Measurements from ENCODE around the gene NCAPG. TPM values are rescaled to one million over a fixed set of nuclear protein-coding genes. Genes with fewer than 3 reads are reported as not detected.

Gene NCAPG
- total and polyA plus RNA-seq, 7 donors, result 0.13 to 0.44 (median 0.30) TPM

- H3K27me3 ChIP-seq (ENCODE audit: insufficient read depth in 3 of 3, low read length in 2 of 3), result no peaks in the 10 kb centered on the region
- no peak for DNase-seq
- TF ChIP-seq CTCF (IDR thresholded peaks at IDR 0.05), result no peak
- H3K27ac ChIP-seq, result no peak overlapping the region
- H3K36me3 ChIP-seq (ENCODE audit: insufficient read depth in 1 of 2, low read depth in 1 of 2), result peaks cover 0 to 12% of the 10 kb centered on the region in 2 donors
- intact Hi-C loops (cut with DNase I), result no loop called here
- WGBS, 3 donors, result 97 to 99% (median 97%) methylated on average over 2 of the region's 2 CpGs
- H3K9me3 ChIP-seq, result no peaks in the 10 kb centered on the region
- no peak overlapping the region for H3K4me3 ChIP-seq
- ATAC-seq, result no peak
- H3K4me1 ChIP-seq, result no peaks in the 10 kb centered on the region
These were observed 73.7 kb downstream of the NCAPG start for GRCh38 chr4:17884511-17884910.

GRCh38 chr4:17889692-17890091 is 78.9 kb downstream of the NCAPG start:
- H3K4me3 ChIP-seq, result no peak overlapping the region
- ATAC-seq (no peak), DNase-seq (no peak)
- intact Hi-C loops (cut with DNase I), result no loop called here
- peaks cover 0 to 2% of the 10 kb centered on the region in 2 donors for H3K36me3 ChIP-seq (ENCODE audit: insufficient read depth in 1 of 2, low read depth in 1 of 2)
- no peaks in the 10 kb centered on the region for H3K4me1 ChIP-seq
- H3K9me3 ChIP-seq, result no peaks in the 10 kb centered on the region
- no peak for TF ChIP-seq CTCF (IDR thresholded peaks at IDR 0.05)
- no peaks in the 10 kb centered on the region for H3K27me3 ChIP-seq (ENCODE audit: insufficient read depth in 3 of 3, low read length in 2 of 3)
- no peak overlapping the region for H3K27ac ChIP-seq
- WGBS, 3 donors, result 97 to 100% (median 100%) methylated on average over 1 of the region's 1 CpG

- no peak overlapping the region for H3K27ac ChIP-seq
- no peaks in the 10 kb centered on the region for H3K36me3 ChIP-seq (ENCODE audit: insufficient read depth in 1 of 2, low read depth in 1 of 2)
- H3K27me3 ChIP-seq (ENCODE audit: insufficient read depth in 3 of 3, low read length in 2 of 3), result no peaks in the 10 kb centered on the region
- 87 to 89% (median 89%) methylated on average over 3 of the region's 3 CpGs for WGBS, 3 donors
- intact Hi-C loops (cut with DNase I), result no loop called here
- no peaks in the 10 kb centered on the region for H3K4me1 ChIP-seq
- H3K9me3 ChIP-seq, result no peaks in the 10 kb centered on the region
- DNase-seq (no peak), ATAC-seq (no peak)
- no peak overlapping the region for H3K4me3 ChIP-seq
- no peak for TF ChIP-seq CTCF (IDR thresholded peaks at IDR 0.05)
These were observed 83.6 kb downstream of the NCAPG start for GRCh38 chr4:17894421-17894820.

Other genes starting within 250 kb of the NCAPG start
- gene LAP3, start 233.8 kb upstream of the NCAPG start, total RNA-seq, result 10 to 100 TPM; 52.0 to 81.3 (median 66.2) TPM
- 10 to 100 TPM; 44.6 to 82.4 (median 53.2) TPM for gene LAP3, start 233.8 kb upstream of the NCAPG start, polyA plus RNA-seq
- 10 to 100 TPM; 27.2 to 58.3 (median 44.0) TPM for gene MED28, start 196.3 kb upstream of the NCAPG start, total RNA-seq
- gene MED28, start 196.3 kb upstream of the NCAPG start, polyA plus RNA-seq, result 10 to 100 TPM; 30.7 to 51.5 (median 33.0) TPM
- gene FAM184B, start 29.4 kb upstream of the NCAPG start, total RNA-seq, result 1 to 10 TPM in 2 of 4 donors, under 1 TPM in 2; 0.28 to 2.6 (median 0.75) TPM
- under 1 TPM; 0.03 to 0.51 (median 0.13) TPM for gene FAM184B, start 29.4 kb upstream of the NCAPG start, polyA plus RNA-seq
- 10 to 100 TPM; 10.4 to 14.8 (median 13.0) TPM for gene DCAF16, start 222 bp upstream of the NCAPG start, total RNA-seq
- gene DCAF16, start 222 bp upstream of the NCAPG start, polyA plus RNA-seq, result 1 to 10 TPM; 3.7 to 6.1 (median 4.5) TPM
- gene LCORL, start 210.8 kb downstream of the NCAPG start, total RNA-seq, result 1 to 10 TPM; 5.3 to 7.5 (median 7.3) TPM
- gene LCORL, start 210.8 kb downstream of the NCAPG start, polyA plus RNA-seq, result 1 to 10 TPM; 2.1 to 4.6 (median 2.6) TPM